OCI-LY7 (cell line): ENCODE measurements around the gene ASB7.

Experiments
- EZH2phosphoT487 ChIP-seq: fragments of 200-600 bp; sonication (generic); IDR thresholded peaks from 2 replicates; pipeline ENCODE4 v1.6.1; 2018; ENCODE audit warnings: low read depth, borderline replicate concordance, mild to moderate bottlenecking, mixed run types, antibody characterized with exemption, low read length, moderate library complexity, mixed read lengths
- TF ChIP-seq, protein P1 (sequence below): fragments of 200-600 bp; sonication (generic); conservative IDR thresholded peaks from 2 replicates; pipeline ENCODE4 v1.5.1; 2014; ENCODE audit warnings: mild to moderate bottlenecking, antibody characterized with exemption, low read length, moderate library complexity, mixed read lengths

DNA sequence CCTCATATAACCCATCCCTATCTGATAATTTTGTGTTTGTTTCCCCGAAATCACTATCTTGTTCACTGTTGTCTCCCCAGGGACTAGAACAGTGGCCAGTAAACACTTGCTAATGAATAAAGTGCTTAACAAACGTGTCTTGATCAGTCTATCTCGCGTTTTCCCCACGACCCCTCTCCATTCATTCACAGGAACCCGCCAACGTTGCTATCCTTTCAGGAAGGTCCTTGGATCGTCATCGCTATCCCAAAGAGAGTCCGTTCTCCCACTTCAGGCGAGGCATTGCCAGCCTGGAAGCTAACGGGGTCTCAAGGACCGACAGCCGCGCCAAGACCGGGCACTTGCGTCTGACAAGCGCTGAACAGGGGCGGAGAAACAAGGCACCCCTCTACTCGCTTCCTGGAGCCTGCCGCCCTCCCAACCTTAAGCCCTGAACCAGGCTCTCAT, 749 bp upstream of the ASB7 start:
- TF ChIP-seq, protein P1, sequence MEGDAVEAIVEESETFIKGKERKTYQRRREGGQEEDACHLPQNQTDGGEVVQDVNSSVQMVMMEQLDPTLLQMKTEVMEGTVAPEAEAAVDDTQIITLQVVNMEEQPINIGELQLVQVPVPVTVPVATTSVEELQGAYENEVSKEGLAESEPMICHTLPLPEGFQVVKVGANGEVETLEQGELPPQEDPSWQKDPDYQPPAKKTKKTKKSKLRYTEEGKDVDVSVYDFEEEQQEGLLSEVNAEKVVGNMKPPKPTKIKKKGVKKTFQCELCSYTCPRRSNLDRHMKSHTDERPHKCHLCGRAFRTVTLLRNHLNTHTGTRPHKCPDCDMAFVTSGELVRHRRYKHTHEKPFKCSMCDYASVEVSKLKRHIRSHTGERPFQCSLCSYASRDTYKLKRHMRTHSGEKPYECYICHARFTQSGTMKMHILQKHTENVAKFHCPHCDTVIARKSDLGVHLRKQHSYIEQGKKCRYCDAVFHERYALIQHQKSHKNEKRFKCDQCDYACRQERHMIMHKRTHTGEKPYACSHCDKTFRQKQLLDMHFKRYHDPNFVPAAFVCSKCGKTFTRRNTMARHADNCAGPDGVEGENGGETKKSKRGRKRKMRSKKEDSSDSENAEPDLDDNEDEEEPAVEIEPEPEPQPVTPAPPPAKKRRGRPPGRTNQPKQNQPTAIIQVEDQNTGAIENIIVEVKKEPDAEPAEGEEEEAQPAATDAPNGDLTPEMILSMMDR, result no peak
- TF ChIP-seq EZH2phosphoT487, result no peak
